BE2C (cell line): ENCODE data around the gene CFAP100.

Source experiments
- DNase-seq: peaks from one replicate; pipeline ENCODE4 v3.0.0-alpha.2; 2020
- H3K27me3 ChIP-seq: fragments of 250-450 bp; sonication (Bioruptor Pico); 2 replicates; pipeline ENCODE4 v1.5.1; 2020; ENCODE audit warnings: mild to moderate bottlenecking
- H3K36me3 ChIP-seq: fragments of 250-450 bp; sonication (Bioruptor Pico); 2 replicates; pipeline ENCODE4 v1.5.1; 2020; ENCODE audit warnings: mild to moderate bottlenecking
- H3K4me1 ChIP-seq: fragments of 250-450 bp; sonication (Bioruptor Pico); 2 replicates; pipeline ENCODE4 v1.5.1; 2020
- H3K4me3 ChIP-seq: 2 replicates; pipeline ENCODE4 v1.5.1; 2011; ENCODE audit warnings: low read depth, low read length
- H3K9me3 ChIP-seq: fragments of 250-450 bp; sonication (Bioruptor Pico); 2 replicates; pipeline ENCODE4 v1.5.1; 2020
- CTCF ChIP-seq: IDR thresholded peaks from 2 replicates; pipeline ENCODE4 v1.5.1; 2012; ENCODE audit warnings: mild to moderate bottlenecking, low read depth, low read length

The CFAP100 gene

GRCh38 chr3:126365351-126366277 lies 29.1 kb upstream of the CFAP100 start:
- DNase-seq: no peak
- no peak overlapping the region for H3K4me3 ChIP-seq

GRCh38 chr3:126367316-126367805 lies 27.3 kb upstream of the CFAP100 start:
- H3K36me3 ChIP-seq: no peaks in the 10 kb centered on the region
- peak; percentile 2 for DNase-seq
- H3K9me3 ChIP-seq: no peaks in the 10 kb centered on the region
- TF ChIP-seq CTCF: no peak
- H3K4me3 ChIP-seq: no peak overlapping the region
- H3K27me3 ChIP-seq: no peaks in the 10 kb centered on the region
- no peaks in the 10 kb centered on the region for H3K4me1 ChIP-seq

More at GRCh38 chr3:126365351-126366277, 29.1 kb upstream of the CFAP100 start:
- H3K27me3 ChIP-seq: no peaks in the 10 kb centered on the region
- H3K4me1 ChIP-seq: no peaks in the 10 kb centered on the region
- no peaks in the 10 kb centered on the region for H3K9me3 ChIP-seq
- H3K36me3 ChIP-seq: no peaks in the 10 kb centered on the region
- no peak for TF ChIP-seq CTCF

- DNase-seq: no peak
- Histone ChIP-seq H3K27me3 (no peaks in the 10 kb centered on the region), H3K4me1 (no peaks in the 10 kb centered on the region), H3K4me3 (no peak overlapping the region), H3K9me3 (no peaks in the 10 kb centered on the region), H3K36me3 (no peaks in the 10 kb centered on the region)
- no peak for TF ChIP-seq CTCF
These were observed 25.2 kb upstream of the CFAP100 start for GRCh38 chr3:126369490-126369889.

- DNase-seq: no peak
- H3K36me3 ChIP-seq: no peaks in the 10 kb centered on the region
- no peak overlapping the region for H3K4me3 ChIP-seq
- no peak for TF ChIP-seq CTCF
- H3K9me3 ChIP-seq: no peaks in the 10 kb centered on the region
- H3K27me3 ChIP-seq: no peaks in the 10 kb centered on the region
- no peaks in the 10 kb centered on the region for H3K4me1 ChIP-seq
These were observed 24.7 kb upstream of the CFAP100 start for GRCh38 chr3:126370055-126370454.

- no peak for TF ChIP-seq CTCF
- no peaks in the 10 kb centered on the region for H3K4me1 ChIP-seq
These were observed 24.1 kb upstream of the CFAP100 start for GRCh38 chr3:126370606-126371005.

GRCh38 chr3:126371096-126371705 lies 23.5 kb upstream of the CFAP100 start:
- DNase-seq: no peak
- no peak overlapping the region for H3K4me3 ChIP-seq
- no peaks in the 10 kb centered on the region for H3K4me1 ChIP-seq
- TF ChIP-seq CTCF: no peak
- no peaks in the 10 kb centered on the region for H3K36me3 ChIP-seq
- H3K27me3 ChIP-seq: no peaks in the 10 kb centered on the region
- H3K9me3 ChIP-seq: no peaks in the 10 kb centered on the region

More at GRCh38 chr3:126370606-126371005, 24.1 kb upstream of the CFAP100 start:
- H3K27me3 ChIP-seq: no peaks in the 10 kb centered on the region
- H3K36me3 ChIP-seq: no peaks in the 10 kb centered on the region
- no peak for DNase-seq
- no peaks in the 10 kb centered on the region for H3K9me3 ChIP-seq
- H3K4me3 ChIP-seq: no peak overlapping the region
